ENCODE data around the gene DPEP2.
"Not testable (repeated sequence)": the region's sequence is repeated elsewhere in the genome, so short reads cannot be mapped to it uniquely, and the experiment has no call there.

DPEP2 gene

GRCh38 chr16:67950335-67950843, 48.9 kb downstream of the DPEP2 start:
- no peak for DNase-seq

- no peak for DNase-seq
These were observed 49.6 kb downstream of the DPEP2 start for GRCh38 chr16:67949645-67950044.

- no peak for DNase-seq
These were observed 51.3 kb downstream of the DPEP2 start for GRCh38 chr16:67948015-67948414.

GRCh38 chr16:67946966-67947558, 52.2 kb downstream of the DPEP2 start:
- no peak for DNase-seq

- no peak for DNase-seq
These were observed 53.1 kb downstream of the DPEP2 start for GRCh38 chr16:67946128-67946569.

- DNase-seq: no peak
These were observed 53.8 kb downstream of the DPEP2 start for GRCh38 chr16:67945392-67945933.

GRCh38 chr16:67944690-67945391, 54.4 kb downstream of the DPEP2 start:
- no peak for DNase-seq

GRCh38 chr16:67943619-67944504, 55.4 kb downstream of the DPEP2 start, which contains the start of gene LCAT:
LCAT (minus strand) TSS chr16:67944120; CDS start chr16:67944101, 19 bp downstream.
- DNase-seq: no peak

- no peak for DNase-seq
These were observed 56.0 kb downstream of the DPEP2 start for GRCh38 chr16:67943256-67943618.

- no peak for DNase-seq
These were observed 56.6 kb downstream of the DPEP2 start for GRCh38 chr16:67942510-67943255.

- no peak for DNase-seq
These were observed 57.1 kb downstream of the DPEP2 start for GRCh38 chr16:67942200-67942509.

GRCh38 chr16:67941469-67942199, 57.6 kb downstream of the DPEP2 start:
- no peak for DNase-seq

- no peak for DNase-seq
These were observed 58.7 kb downstream of the DPEP2 start for GRCh38 chr16:67940446-67941089.

GRCh38 chr16:67939507-67940445, 59.5 kb downstream of the DPEP2 start:
- DNase-seq: peak; percentile 18

- not testable (repeated sequence) for DNase-seq
These were observed 61.6 kb downstream of the DPEP2 start for GRCh38 chr16:67937713-67938112.
